ENCODE data around the gene TPRN. TPM values are rescaled to one million over a fixed set of nuclear protein-coding genes. Genes with fewer than 3 reads are reported as not detected.

The TPRN gene
- total and polyA plus RNA-seq, 10 donors: 4.5 to 10.7 (median 7.2) TPM

- Histone ChIP-seq H3K9me3 (peaks cover 0 to 10% (median 0%) of the 10 kb centered on the region in 8 donors), H3K4me3 (no peak overlapping the region), H3K27me3 (replicated peaks in 1 of 7) (peaks cover 0 to 54% (median 16%) of the 10 kb centered on the region in 7 donors), H3K4me1 (no peaks in the 10 kb centered on the region), H3K36me3 (no peaks in the 10 kb centered on the region), H3K27ac (no peak overlapping the region)
- TF ChIP-seq CTCF (IDR thresholded peaks at IDR 0.05 in 8 of 11, conservative IDR thresholded peaks at IDR 0.05 in 3 of 11): no peak
- TF ChIP-seq POLR2A (IDR thresholded peaks at IDR 0.05): no peak
- TF ChIP-seq POLR2AphosphoS5 (IDR thresholded peaks at IDR 0.05): no peak
- 19 to 36% (median 27%) methylated on average over 33 to 34 of the region's 34 CpGs for WGBS, 5 donors
- intact Hi-C loops (cut with DNase I; ENCODE audit: low total_unique reads): no loop called here
- DNase-seq: no peak
These were observed 49.7 kb downstream of the TPRN start for GRCh38 chr9:137150617-137151457.

GRCh38 chr9:137149942-137150616 is 50.5 kb downstream of the TPRN start:
- no peak for DNase-seq
- H3K9me3 ChIP-seq: peaks cover 0 to 10% (median 0%) of the 10 kb centered on the region in 8 donors
- H3K27ac ChIP-seq: no peak overlapping the region
- H3K4me3 ChIP-seq: no peak overlapping the region
- intact Hi-C loops (cut with DNase I; ENCODE audit: low total_unique reads): no loop called here
- H3K4me1 ChIP-seq: no peaks in the 10 kb centered on the region
- WGBS, 5 donors: 47 to 67% (median 63%) methylated on average over 20 of the region's 20 CpGs
- no peaks in the 10 kb centered on the region for H3K36me3 ChIP-seq
- peaks cover 0 to 51% (median 16%) of the 10 kb centered on the region in 7 donors for H3K27me3 ChIP-seq (replicated peaks in 1 of 7)
- TF ChIP-seq CTCF (IDR thresholded peaks at IDR 0.05 in 8 of 11, conservative IDR thresholded peaks at IDR 0.05 in 3 of 11) (no peak), POLR2A (IDR thresholded peaks at IDR 0.05) (no peak), POLR2AphosphoS5 (IDR thresholded peaks at IDR 0.05) (no peak)

- intact Hi-C loops (cut with DNase I; ENCODE audit: low total_unique reads): no loop called here
- Histone ChIP-seq H3K36me3 (no peaks in the 10 kb centered on the region), H3K9me3 (peaks cover 0 to 10% (median 0%) of the 10 kb centered on the region in 8 donors), H3K27me3 (replicated peaks in 1 of 7) (peaks cover 0 to 48% (median 18%) of the 10 kb centered on the region in 7 donors), H3K4me3 (no peak overlapping the region), H3K27ac (no peak overlapping the region), H3K4me1 (no peaks in the 10 kb centered on the region)
- TF ChIP-seq POLR2A (IDR thresholded peaks at IDR 0.05): no peak
- TF ChIP-seq POLR2AphosphoS5 (IDR thresholded peaks at IDR 0.05): no peak
- TF ChIP-seq CTCF (IDR thresholded peaks at IDR 0.05 in 8 of 11, conservative IDR thresholded peaks at IDR 0.05 in 3 of 11): no peak
- no peak for DNase-seq
- WGBS, 5 donors: 68 to 92% (median 81%) methylated on average over 5 of the region's 5 CpGs
These were observed 51.2 kb downstream of the TPRN start for GRCh38 chr9:137149363-137149762.

GRCh38 chr9:137148661-137149060 is 51.9 kb downstream of the TPRN start:
- 82 to 89% (median 86%) methylated on average over 17 to 19 of the region's 19 CpGs for WGBS, 5 donors
- H3K27me3 ChIP-seq (replicated peaks in 1 of 7): peaks cover 0 to 55% (median 24%) of the 10 kb centered on the region in 7 donors
- no peaks in the 10 kb centered on the region for H3K36me3 ChIP-seq
- peaks cover 0 to 10% (median 0%) of the 10 kb centered on the region in 8 donors for H3K9me3 ChIP-seq
- intact Hi-C loops (cut with DNase I; ENCODE audit: low total_unique reads): no loop called here
- no peak for DNase-seq
- H3K4me3 ChIP-seq: no peak overlapping the region
- no peak overlapping the region for H3K27ac ChIP-seq
- no peak for TF ChIP-seq POLR2AphosphoS5 (IDR thresholded peaks at IDR 0.05)
- TF ChIP-seq CTCF (IDR thresholded peaks at IDR 0.05 in 8 of 11, conservative IDR thresholded peaks at IDR 0.05 in 3 of 11): no peak
- TF ChIP-seq POLR2A (IDR thresholded peaks at IDR 0.05): no peak
- no peaks in the 10 kb centered on the region for H3K4me1 ChIP-seq
